Stimulated activated effector memory CD8-positive, alpha-beta T cell treated with anti-CD3 and anti-CD28 coated beads, Interleukin-12 subunit alpha, Interleukin-12 subunit beta, amount 100 ng/mL, for 72 hours (primary cell): Measurements from ENCODE around the gene FOXO3.

Experiments
- ATAC-seq: fragments of 150-1000 bp; cut with Tn5 transposase; 2 replicates; pipeline ENCODE4 v1.10.0; 2021
- DNase-seq, 2 donors: peaks; one replicate each; pipeline ENCODE4 v3.0.0; 2021 to 2022; ENCODE audit warnings: low spot score in 2 of 2
- H3K27ac Mint-ChIP-seq: one replicate; pipeline ENCODE4 v1.8.0; 2022; ENCODE audit warnings: mild to moderate bottlenecking, mixed read lengths
- H3K36me3 Mint-ChIP-seq: one replicate; pipeline ENCODE4 v1.8.0; 2022; ENCODE audit warnings: mild to moderate bottlenecking, mixed read lengths
- H3K4me1 Mint-ChIP-seq: one replicate; pipeline ENCODE4 v1.8.0; 2022; ENCODE audit warnings: mixed read lengths
- H3K4me3 Mint-ChIP-seq: one replicate; pipeline ENCODE4 v1.8.0; 2022; ENCODE audit warnings: mild to moderate bottlenecking, mixed read lengths
- H3K9me3 Mint-ChIP-seq: one replicate; pipeline ENCODE4 v1.8.0; 2022; ENCODE audit warnings: mixed read lengths

FOXO3 gene

GRCh38 chr6:108716801-108717791 lies 156.4 kb downstream of the FOXO3 start:
- H3K27ac Mint-ChIP-seq, result no peak overlapping the region
- H3K4me3 Mint-ChIP-seq, result no peak overlapping the region
- no peaks in the 10 kb centered on the region for H3K36me3 Mint-ChIP-seq
- no peaks in the 10 kb centered on the region for H3K9me3 Mint-ChIP-seq
- ATAC-seq (no peak), DNase-seq (no peak)
- H3K4me1 Mint-ChIP-seq, result peaks cover 25% of the 10 kb centered on the region

DNA sequence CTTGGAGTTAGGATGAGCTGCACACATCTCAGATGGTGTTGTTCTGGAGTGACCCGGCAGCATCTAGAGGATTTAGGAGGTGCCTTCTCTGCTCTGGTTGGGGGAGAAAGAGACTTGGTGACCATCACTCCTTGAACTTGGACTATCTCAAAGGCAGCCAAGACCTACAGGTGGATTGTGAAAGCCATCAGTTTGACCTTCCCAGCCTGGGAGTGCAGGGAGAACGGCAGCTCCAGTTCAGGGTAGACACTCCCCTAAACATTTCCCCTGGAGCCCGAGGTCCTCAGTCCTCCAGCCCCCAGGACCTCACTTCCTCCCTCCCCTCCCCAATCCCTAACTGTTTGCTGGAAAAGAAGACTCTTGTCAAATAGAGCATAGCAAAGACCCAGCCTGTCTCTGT lies 158.8 kb downstream of the FOXO3 start:
- DNase-seq (no peak), ATAC-seq (no peak)
- H3K4me1 Mint-ChIP-seq, result peaks cover 14% of the 10 kb centered on the region
- no peak overlapping the region for H3K27ac Mint-ChIP-seq
- no peak overlapping the region for H3K4me3 Mint-ChIP-seq
- no peaks in the 10 kb centered on the region for H3K36me3 Mint-ChIP-seq
- H3K9me3 Mint-ChIP-seq, result no peaks in the 10 kb centered on the region

DNA sequence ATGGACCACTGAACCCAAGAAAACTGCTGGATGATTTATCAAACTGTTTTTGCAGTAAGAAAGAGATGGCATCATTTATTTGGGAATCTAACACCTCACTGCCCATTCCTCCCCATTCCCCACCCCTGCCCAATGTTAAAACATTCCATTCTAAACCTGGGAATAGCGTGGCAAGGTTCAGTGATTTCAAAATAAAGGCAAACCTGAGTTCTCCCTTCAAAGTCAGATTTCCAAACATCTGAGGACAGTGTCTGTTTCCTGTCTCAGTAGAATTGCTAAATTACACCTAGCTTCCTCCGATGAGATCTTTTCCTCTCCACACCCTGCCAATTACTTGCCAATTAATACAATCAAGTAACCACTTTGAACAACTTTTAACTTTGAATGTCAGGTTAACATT lies 160.1 kb downstream of the FOXO3 start:
- Mint-ChIP-seq H3K36me3 (no peaks in the 10 kb centered on the region), H3K27ac (no peak overlapping the region), H3K9me3 (no peaks in the 10 kb centered on the region), H3K4me3 (no peak overlapping the region), H3K4me1 (peaks cover under 1% of the 10 kb centered on the region)
- DNase-seq (no peak), ATAC-seq (no peak)

DNA sequence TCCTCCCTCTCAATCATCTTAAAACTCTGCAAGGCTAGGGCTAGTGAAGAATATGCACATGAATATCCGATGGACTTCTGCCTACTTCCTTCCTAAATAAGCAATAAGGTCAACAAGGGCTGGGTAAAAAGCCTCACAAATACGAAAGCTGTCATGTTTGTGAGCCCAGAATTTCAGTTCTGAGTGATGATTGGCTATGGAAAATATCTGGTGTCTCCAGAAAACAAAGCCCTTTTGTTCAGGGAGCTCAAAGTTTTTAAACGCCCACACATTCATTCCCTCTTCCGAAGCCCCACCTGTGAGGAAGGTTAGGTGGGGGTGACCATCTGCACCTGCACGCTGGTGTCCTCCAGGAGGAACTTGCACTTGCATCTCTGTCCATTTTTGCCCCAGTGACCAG lies 160.6 kb downstream of the FOXO3 start:
- Mint-ChIP-seq H3K36me3 (no peaks in the 10 kb centered on the region), H3K4me1 (no peaks in the 10 kb centered on the region), H3K9me3 (no peaks in the 10 kb centered on the region), H3K27ac (no peak overlapping the region), H3K4me3 (no peak overlapping the region)
- no peak for ATAC-seq
- no peak for DNase-seq

GRCh38 chr6:108723594-108723993 lies 162.9 kb downstream of the FOXO3 start:
- no peaks in the 10 kb centered on the region for H3K36me3 Mint-ChIP-seq

DNA sequence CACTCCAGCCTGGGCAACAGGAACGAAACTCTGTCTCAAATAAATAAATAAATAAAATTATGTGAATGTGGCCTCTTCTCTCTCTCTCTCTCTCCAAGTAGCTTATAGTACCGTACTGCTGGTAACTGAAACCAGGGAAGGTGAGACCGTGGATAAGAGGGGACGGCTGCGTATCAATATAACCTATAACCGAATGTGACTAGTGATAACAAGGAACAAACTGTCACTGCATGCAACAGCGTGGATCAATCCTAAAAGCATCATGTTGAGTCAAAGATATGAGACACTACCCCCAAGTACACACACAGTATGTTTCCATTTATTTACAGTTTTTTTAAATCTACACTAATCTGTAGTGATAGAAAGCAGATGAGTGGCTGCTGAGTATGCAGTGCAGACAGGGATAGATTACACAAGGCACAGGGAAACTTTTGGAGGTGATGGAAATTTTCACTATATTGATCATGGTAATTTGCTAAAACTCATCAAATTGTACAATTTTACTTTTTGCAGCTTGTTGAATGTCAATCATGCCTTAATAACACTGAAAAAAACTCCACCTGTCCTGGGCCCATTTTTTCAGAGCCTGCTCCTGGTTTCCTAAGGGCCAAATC lies 166.1 kb downstream of the FOXO3 start:
- DNase-seq (no peak), ATAC-seq (no peak)
- Mint-ChIP-seq H3K27ac (no peak overlapping the region), H3K4me1 (no peaks in the 10 kb centered on the region), H3K4me3 (no peak overlapping the region), H3K36me3 (no peaks in the 10 kb centered on the region), H3K9me3 (no peaks in the 10 kb centered on the region)

More at GRCh38 chr6:108723594-108723993, 162.9 kb downstream of the FOXO3 start:
- no peaks in the 10 kb centered on the region for H3K4me1 Mint-ChIP-seq
- DNase-seq, result no peak
- no peak overlapping the region for H3K4me3 Mint-ChIP-seq
- H3K9me3 Mint-ChIP-seq, result no peaks in the 10 kb centered on the region
- no peak overlapping the region for H3K27ac Mint-ChIP-seq
- no peak for ATAC-seq

- H3K4me1 Mint-ChIP-seq, result no peaks in the 10 kb centered on the region
- H3K36me3 Mint-ChIP-seq, result no peaks in the 10 kb centered on the region
- H3K27ac Mint-ChIP-seq, result no peak overlapping the region
- no peak overlapping the region for H3K4me3 Mint-ChIP-seq
- ATAC-seq (no peak), DNase-seq (no peak)
- no peaks in the 10 kb centered on the region for H3K9me3 Mint-ChIP-seq
Observed at GRCh38 chr6:108727966-108728730, 167.4 kb downstream of the FOXO3 start.

DNA sequence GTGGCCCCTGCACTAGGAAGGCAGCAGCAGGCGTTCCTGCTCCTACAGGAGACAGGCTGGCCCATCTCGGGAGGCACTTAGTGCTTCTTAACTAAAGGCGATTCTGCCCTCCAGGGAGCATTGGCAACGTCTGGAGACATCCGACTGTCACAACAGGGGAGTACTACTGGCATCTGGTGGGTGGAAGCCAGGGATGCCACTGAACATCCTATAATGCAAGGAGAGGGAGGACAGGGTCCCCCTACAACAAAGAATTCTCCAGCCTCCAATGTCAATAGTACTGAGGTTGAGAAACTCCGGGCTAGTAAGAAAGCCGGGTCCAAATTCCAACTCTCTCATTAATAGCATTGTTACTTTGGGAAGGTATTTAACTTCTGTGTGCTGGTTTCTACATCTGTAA lies 168.1 kb downstream of the FOXO3 start:
- H3K4me3 Mint-ChIP-seq, result no peak overlapping the region
- DNase-seq (no peak), ATAC-seq (no peak)
- no peaks in the 10 kb centered on the region for H3K9me3 Mint-ChIP-seq
- H3K36me3 Mint-ChIP-seq, result no peaks in the 10 kb centered on the region
- H3K4me1 Mint-ChIP-seq, result no peaks in the 10 kb centered on the region
- H3K27ac Mint-ChIP-seq, result no peak overlapping the region

DNA sequence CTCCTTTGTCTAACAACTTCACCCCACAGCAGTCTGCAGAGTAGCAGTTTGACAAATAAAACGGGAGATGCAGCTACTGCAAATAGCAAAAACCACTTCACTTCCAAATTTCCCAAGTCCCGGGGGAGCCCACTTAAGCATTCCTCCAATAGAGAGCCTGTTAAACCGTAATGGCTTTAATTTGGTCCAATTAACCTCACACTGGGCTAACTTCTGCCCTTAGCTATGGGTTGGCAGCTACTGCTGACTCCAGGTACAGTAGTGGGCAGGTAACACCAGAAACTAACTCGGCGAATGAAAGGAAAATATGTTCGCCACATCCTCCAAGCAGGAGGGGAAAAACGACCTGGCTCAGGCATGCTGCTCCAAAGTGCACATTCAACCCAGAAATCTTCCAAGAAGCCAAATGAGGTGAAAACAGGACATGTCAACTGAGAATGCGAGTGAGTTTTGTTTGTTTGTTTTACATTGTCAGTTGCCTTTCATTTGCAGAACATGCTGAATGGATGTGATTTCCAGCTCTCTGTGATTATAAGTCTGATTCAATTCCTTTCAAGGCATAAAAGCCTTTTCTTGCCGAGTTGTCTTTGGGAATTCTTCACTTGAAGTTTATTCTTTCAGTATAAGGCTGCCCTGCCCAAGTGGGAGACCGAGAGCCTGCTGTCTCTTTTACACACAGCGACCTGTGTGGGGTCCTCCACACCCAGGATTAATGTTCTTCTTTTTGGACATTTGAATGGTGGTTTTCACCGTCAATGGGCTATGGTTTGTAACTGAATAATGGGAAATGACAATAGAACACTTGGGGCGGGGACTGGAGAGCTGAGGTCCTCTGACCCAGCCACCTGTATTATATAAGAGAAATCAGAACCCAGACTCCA lies 170.2 kb downstream of the FOXO3 start:
- no peak for ATAC-seq

DNA sequence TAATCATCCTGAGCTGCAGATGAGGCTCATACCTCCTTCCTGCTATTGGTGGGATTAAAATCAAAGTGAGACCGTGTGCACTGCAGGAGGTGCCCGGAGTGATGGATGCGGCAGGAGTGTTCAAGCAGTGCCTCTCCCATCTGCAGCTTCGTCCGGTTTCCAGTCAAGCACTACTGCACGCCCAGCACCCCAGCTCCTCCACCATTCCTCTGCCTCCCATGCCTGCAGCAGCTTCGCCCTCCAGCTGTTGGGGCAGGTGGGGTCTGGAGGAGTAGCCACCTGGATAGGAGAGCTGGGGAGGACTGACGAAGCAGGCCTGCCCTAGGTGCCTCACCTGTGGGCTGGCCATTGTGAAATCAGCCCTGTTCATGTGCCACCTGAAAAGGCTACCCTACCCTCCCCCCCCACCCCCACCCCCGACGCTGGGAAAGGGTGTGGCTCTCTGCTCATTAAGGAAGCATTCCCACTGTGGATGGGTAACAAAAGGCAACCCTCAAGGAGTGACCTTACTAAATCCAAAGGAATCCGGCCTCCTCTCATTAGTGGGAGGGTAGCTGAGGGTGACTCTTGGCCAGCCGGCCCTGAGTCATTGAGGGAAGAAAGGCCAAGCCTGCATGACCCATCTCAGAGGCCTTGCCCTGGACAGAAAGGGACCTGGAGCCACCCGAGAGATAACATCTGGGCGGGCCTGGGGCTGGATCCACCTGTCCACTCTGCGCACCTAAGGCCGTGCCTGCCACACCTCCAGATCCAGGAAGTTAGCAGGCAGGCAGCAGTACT lies 171.6 kb downstream of the FOXO3 start:
- DNase-seq (no peak), ATAC-seq (no peak)
- Mint-ChIP-seq H3K36me3 (no peaks in the 10 kb centered on the region), H3K27ac (no peak overlapping the region), H3K9me3 (no peaks in the 10 kb centered on the region), H3K4me3 (no peak overlapping the region), H3K4me1 (no peaks in the 10 kb centered on the region)

More for the DNA sequence above, 170.2 kb downstream of the FOXO3 start:
- Mint-ChIP-seq H3K27ac (no peak overlapping the region), H3K4me3 (no peak overlapping the region), H3K36me3 (no peaks in the 10 kb centered on the region), H3K9me3 (no peaks in the 10 kb centered on the region), H3K4me1 (no peaks in the 10 kb centered on the region)
- no peak for DNase-seq

GRCh38 chr6:108733051-108733450 lies 172.3 kb downstream of the FOXO3 start:
- peaks cover 2% of the 10 kb centered on the region for H3K4me1 Mint-ChIP-seq
- H3K36me3 Mint-ChIP-seq, result no peaks in the 10 kb centered on the region
- ATAC-seq (no peak), DNase-seq (no peak)
- no peaks in the 10 kb centered on the region for H3K9me3 Mint-ChIP-seq
- H3K27ac Mint-ChIP-seq, result no peak overlapping the region
- H3K4me3 Mint-ChIP-seq, result no peak overlapping the region

GRCh38 chr6:108733706-108734265 lies 173.1 kb downstream of the FOXO3 start:
- peaks cover 7% of the 10 kb centered on the region for H3K4me1 Mint-ChIP-seq
- H3K27ac Mint-ChIP-seq, result no peak overlapping the region
- ATAC-seq (no peak), DNase-seq (no peak)
- H3K4me3 Mint-ChIP-seq, result no peak overlapping the region
- no peaks in the 10 kb centered on the region for H3K36me3 Mint-ChIP-seq
- H3K9me3 Mint-ChIP-seq, result no peaks in the 10 kb centered on the region
